KMS-11 (cell line): ENCODE measurements around the gene CACNA1D.

ENCODE experiments used
- H2AFZ ChIP-seq: fragments of 200-600 bp; sonication (generic); 2 replicates; pipeline ENCODE4 v1.6.1; 2016; ENCODE audit warnings: antibody characterized with exemption, mixed run types, low read depth
- H3K27ac ChIP-seq: fragments of 200-600 bp; sonication (generic); 2 replicates; pipeline ENCODE4 v1.6.1; 2016; ENCODE audit warnings: mild to moderate bottlenecking, mixed run types
- H3K27me3 ChIP-seq: fragments of 200-600 bp; sonication (generic); 2 replicates; pipeline ENCODE4 v1.6.1; 2017; ENCODE audit warnings: mild to moderate bottlenecking, low read depth, mixed run types, moderate library complexity; ENCODE audit not compliant: insufficient read depth
- H3K36me3 ChIP-seq: fragments of 200-600 bp; sonication (generic); 2 replicates; pipeline ENCODE4 v1.6.1; 2017; ENCODE audit warnings: mild to moderate bottlenecking, mixed run types; ENCODE audit not compliant: insufficient read depth
- H3K4me1 ChIP-seq: fragments of 200-600 bp; sonication (generic); 2 replicates; pipeline ENCODE4 v1.6.1; 2016; ENCODE audit warnings: mild to moderate bottlenecking, low read depth, mixed run types; ENCODE audit not compliant: poor library complexity, severe bottlenecking
- H3K4me2 ChIP-seq: fragments of 200-600 bp; sonication (generic); 2 replicates; pipeline ENCODE4 v1.7.0; 2016; ENCODE audit warnings: mild to moderate bottlenecking, mixed run types
- H3K4me3 ChIP-seq: fragments of 200-600 bp; sonication (generic); IDR thresholded peaks from 2 replicates; pipeline ENCODE4 v1.6.1; 2017; ENCODE audit warnings: low read depth, low read length, mixed read lengths; ENCODE audit not compliant: insufficient read depth
- H3K79me2 ChIP-seq: fragments of 200-600 bp; sonication (generic); 2 replicates; pipeline ENCODE4 v1.6.1; 2016; ENCODE audit warnings: low read depth, mixed run types; ENCODE audit not compliant: insufficient read depth
- H3K9ac ChIP-seq: fragments of 200-600 bp; sonication (generic); 2 replicates; pipeline ENCODE4 v1.6.1; 2016; ENCODE audit warnings: mild to moderate bottlenecking, mixed run types
- H4K20me1 ChIP-seq: fragments of 200-600 bp; sonication (generic); 2 replicates; pipeline ENCODE4 v1.6.1; 2016; ENCODE audit warnings: mild to moderate bottlenecking, mixed run types; ENCODE audit not compliant: insufficient read depth
- CTCF ChIP-seq: fragments of 200-600 bp; sonication (generic); conservative IDR thresholded peaks from 2 replicates; pipeline ENCODE4 v1.6.1; 2017; ENCODE audit warnings: low read depth, mild to moderate bottlenecking, antibody characterized with exemption, low read length, moderate library complexity, mixed read lengths

CACNA1D gene

DNA sequence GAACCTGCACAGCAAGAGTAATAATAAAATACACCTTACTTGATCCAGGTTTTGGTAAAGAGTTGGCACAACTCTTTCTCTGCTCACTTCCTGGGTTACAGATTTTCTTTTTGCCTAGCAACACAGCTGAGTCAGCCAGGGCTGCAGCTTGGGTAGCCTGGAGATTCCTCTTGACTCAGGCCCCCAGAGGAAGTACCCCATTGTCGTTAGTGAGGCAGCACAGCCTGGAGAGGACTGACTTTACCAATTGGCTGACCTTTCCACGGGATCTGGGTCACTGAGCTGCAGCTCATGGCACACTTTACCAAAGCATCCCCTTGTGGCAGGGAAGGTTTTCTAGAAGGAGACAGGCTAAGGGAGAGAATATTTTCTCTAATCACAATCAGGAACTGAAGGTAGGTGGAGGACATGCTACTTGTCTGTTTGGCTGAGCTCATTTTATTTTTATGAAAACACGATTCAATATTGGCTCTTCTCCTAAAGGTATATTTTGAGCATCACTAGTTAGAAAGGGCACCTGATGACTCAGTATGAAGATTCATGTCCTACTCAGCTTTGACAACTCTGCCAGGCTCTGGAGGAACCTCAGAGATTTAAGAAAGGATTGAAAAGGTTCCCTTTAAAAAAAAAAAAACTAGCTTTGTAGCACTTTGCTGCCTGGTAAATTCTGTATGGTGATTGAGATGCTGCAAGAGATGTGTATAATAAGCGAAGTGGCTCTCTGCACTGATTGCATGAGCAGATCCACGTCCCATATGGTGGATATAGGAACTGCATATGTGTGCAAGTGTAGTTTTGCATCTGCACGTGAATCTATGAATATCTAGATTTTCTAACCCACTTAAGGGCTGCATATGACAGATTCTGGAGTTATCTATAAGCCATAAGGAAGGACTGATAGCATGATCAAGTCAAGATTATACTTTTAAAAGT is 227.0 kb downstream of the CACNA1D start:
- Histone ChIP-seq H3K79me2 (no peaks in the 10 kb centered on the region), H3K4me3 (no peak overlapping the region), H3K4me2 (no peak overlapping the region), H3K36me3 (no peaks in the 10 kb centered on the region), H4K20me1 (no peaks in the 10 kb centered on the region), H3K9ac (no peak overlapping the region), H2AFZ (no peak overlapping the region), H3K4me1 (no peaks in the 10 kb centered on the region), H3K27ac (no peak overlapping the region), H3K27me3 (no peaks in the 10 kb centered on the region)
- TF ChIP-seq CTCF: no peak

DNA sequence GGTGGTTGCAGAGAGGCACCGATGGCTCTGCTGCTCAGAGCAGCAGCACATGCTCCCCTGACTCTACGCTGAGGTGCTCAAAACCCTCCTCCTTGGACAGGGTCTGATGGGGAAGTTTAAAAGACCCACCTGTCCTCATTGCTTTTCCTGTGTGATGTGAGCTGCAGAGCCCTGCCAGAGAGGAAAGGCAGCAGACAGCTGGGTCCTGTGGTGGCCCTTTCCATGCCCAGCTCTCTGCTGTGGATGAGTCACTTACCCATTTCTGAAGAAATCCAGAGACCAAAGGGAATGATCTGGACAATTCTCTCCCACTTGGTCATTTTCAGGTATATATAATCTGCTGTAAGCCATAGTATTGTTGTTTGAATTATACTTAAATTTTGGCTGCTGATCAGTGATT is 230.2 kb downstream of the CACNA1D start:
- Histone ChIP-seq H3K4me2 (no peak overlapping the region), H3K27ac (no peak overlapping the region), H3K4me1 (no peaks in the 10 kb centered on the region), H3K4me3 (no peak overlapping the region), H3K36me3 (no peaks in the 10 kb centered on the region), H3K9ac (no peak overlapping the region), H3K79me2 (no peaks in the 10 kb centered on the region), H3K27me3 (no peaks in the 10 kb centered on the region), H4K20me1 (no peaks in the 10 kb centered on the region), H2AFZ (no peak overlapping the region)
- TF ChIP-seq CTCF: no peak

DNA sequence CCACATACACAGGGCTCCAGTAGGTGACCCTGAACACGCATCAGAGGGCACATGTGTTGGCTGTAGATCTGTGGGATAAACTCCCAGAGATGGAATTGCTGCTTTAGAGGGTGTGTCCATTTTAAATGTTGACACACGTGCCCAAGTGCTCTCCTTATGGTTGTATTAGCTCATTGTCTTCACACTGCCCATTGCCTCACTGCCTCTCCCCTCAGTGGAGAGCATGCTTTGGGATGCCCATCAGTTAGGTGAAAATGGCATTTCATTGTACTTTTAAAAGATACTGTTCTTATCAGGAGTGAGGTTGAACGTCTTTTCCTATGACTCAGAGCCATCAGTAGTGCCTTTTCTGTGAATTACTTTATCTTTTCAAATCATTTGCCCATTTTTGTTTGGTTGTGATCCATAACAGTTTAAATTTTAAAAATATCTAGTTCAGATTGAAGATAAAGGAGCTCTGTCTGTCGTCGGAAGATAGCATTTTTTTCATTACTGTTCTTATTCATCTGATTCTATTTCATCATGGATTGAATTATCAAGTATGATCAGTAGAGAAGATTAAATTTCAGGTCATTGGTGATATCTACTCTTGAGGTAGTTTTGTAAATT is 231.1 kb downstream of the CACNA1D start:
- no peak overlapping the region for H3K9ac ChIP-seq
- no peaks in the 10 kb centered on the region for H3K27me3 ChIP-seq
- TF ChIP-seq CTCF: no peak

GRCh38 chr3:53726643-53727042 is 232.2 kb downstream of the CACNA1D start:
- Histone ChIP-seq H3K4me3 (no peak overlapping the region), H3K9ac (no peak overlapping the region), H3K27me3 (no peaks in the 10 kb centered on the region), H2AFZ (no peak overlapping the region), H3K4me1 (no peaks in the 10 kb centered on the region), H3K27ac (no peak overlapping the region), H3K4me2 (no peak overlapping the region), H3K36me3 (no peaks in the 10 kb centered on the region), H4K20me1 (no peaks in the 10 kb centered on the region), H3K79me2 (no peaks in the 10 kb centered on the region)
- no peak for TF ChIP-seq CTCF

More for the DNA sequence above, 231.1 kb downstream of the CACNA1D start:
- H3K36me3 ChIP-seq: no peaks in the 10 kb centered on the region
- no peaks in the 10 kb centered on the region for H3K79me2 ChIP-seq
- H4K20me1 ChIP-seq: no peaks in the 10 kb centered on the region
- no peak overlapping the region for H2AFZ ChIP-seq
- no peaks in the 10 kb centered on the region for H3K4me1 ChIP-seq
- no peak overlapping the region for H3K27ac ChIP-seq
- no peak overlapping the region for H3K4me2 ChIP-seq
- H3K4me3 ChIP-seq: no peak overlapping the region
